Ishikawa (cell line): Measurements from ENCODE around the gene CCSER1.

Experiments used
- CEBPB ChIP-seq: IDR thresholded peaks from 2 replicates; pipeline ENCODE4 v1.6.1; 2012
- CREB1 ChIP-seq: IDR thresholded peaks from 2 replicates; pipeline ENCODE4 v1.6.1; 2012; ENCODE audit warnings: low read depth
- EGR1 ChIP-seq: IDR thresholded peaks from 2 replicates; pipeline ENCODE4 v1.6.1; 2012
- EP300 ChIP-seq: IDR thresholded peaks from 2 replicates; pipeline ENCODE4 v1.6.1; 2012; ENCODE audit warnings: borderline replicate concordance
- FOXM1 ChIP-seq: IDR thresholded peaks from 2 replicates; pipeline ENCODE4 v1.6.1; 2012; ENCODE audit warnings: low read depth, borderline replicate concordance
- MAX ChIP-seq: IDR thresholded peaks from 2 replicates; pipeline ENCODE4 v1.6.1; 2012
- NFIC ChIP-seq: IDR thresholded peaks from 2 replicates; pipeline ENCODE4 v1.6.1; 2012
- RAD21 ChIP-seq: IDR thresholded peaks from 2 replicates; pipeline ENCODE4 v1.6.1; 2012; ENCODE audit warnings: low read depth
- REST ChIP-seq: IDR thresholded peaks from 2 replicates; pipeline ENCODE4 v1.6.1; 2012; ENCODE audit warnings: low read depth, mild to moderate bottlenecking
- TAF1 ChIP-seq: IDR thresholded peaks from 2 replicates; pipeline ENCODE4 v1.6.1; 2012; ENCODE audit warnings: low read depth, mild to moderate bottlenecking
- TCF12 ChIP-seq: IDR thresholded peaks from 2 replicates; pipeline ENCODE4 v1.6.1; 2012; ENCODE audit warnings: low read depth
- TEAD4 ChIP-seq: IDR thresholded peaks from 2 replicates; pipeline ENCODE4 v1.6.1; 2012
- USF1 ChIP-seq: IDR thresholded peaks from 2 replicates; pipeline ENCODE4 v1.6.1; 2012
- YY1 ChIP-seq: IDR thresholded peaks from 2 replicates; pipeline ENCODE4 v1.6.1; 2012; ENCODE audit warnings: low read depth
- ZBTB7A ChIP-seq: IDR thresholded peaks from 2 replicates; pipeline ENCODE4 v1.6.1; 2012; ENCODE audit warnings: low read depth

The CCSER1 gene

DNA sequence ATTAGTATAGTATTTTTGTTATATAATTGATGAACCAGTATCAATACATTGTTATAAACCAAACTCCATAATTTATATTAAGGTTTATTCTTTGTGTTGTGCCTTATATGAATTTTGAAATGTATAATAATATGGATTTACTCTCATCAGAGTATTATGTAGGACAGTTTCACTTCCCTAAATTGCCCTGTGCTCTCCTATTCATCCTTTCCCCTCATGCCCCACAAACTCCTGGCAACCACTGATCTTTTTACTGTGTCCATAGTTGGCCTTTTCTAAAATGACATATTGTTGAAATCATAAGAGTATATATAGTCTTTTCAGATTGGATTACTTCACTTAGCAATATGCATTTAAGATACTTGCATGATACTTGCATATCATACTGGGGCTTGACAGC is 1218.4 kb downstream of the CCSER1 start:
- no peak for TF ChIP-seq RAD21
- TF ChIP-seq EGR1 = no peak
- TF ChIP-seq CREB1 = no peak
- no peak for TF ChIP-seq REST
- TF ChIP-seq USF1 = no peak
- no peak for TF ChIP-seq EP300
- TF ChIP-seq YY1 = no peak
- TF ChIP-seq ZBTB7A = no peak
- TF ChIP-seq MAX = no peak

DNA sequence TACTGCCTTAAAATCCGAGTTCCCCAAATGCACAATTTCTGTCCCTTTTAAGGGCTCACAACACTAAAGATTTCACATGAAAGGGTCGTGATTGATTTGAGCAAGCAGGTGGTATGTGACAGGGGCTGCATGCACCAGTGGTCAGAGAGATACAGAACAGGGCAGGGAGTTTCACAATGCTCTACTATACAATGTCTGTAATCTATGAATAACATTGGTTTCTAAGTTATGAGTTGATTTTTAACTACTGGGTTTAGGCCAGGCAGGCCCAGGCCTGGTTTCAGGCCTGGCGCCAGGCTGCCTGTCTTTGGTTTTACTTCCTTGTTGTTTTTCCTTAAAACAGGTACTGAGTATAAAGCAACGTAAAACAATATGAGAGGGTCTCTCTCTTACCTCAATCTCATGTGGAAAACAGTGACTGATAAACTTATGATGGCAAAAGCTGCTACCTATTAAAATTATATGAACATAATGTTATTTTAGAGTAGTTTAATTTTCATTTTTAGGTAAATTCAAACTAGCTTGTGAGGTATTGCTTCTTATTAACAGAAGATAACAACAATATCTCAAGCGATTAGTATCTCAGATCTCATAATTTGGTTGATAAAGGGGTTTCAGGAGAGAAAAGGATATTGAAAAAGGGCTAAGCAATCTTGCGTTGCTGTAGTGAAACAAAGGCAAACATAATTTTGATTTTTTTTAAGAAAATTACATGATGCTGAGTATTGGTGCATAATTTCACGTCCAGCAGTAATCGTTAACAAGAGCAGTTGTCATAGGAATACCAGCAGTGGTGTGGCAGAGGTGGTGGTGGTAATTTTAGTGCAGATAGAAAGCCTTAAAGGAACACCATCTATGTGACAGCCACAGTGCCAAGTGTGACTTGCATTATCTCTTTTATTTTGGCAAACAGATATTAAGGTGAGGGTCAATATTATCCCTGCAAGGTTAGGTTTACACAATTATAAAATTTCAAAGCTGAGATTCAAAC is 1232.1 kb downstream of the CCSER1 start:
- no peak for TF ChIP-seq REST
- TF ChIP-seq RAD21 = no peak
- no peak for TF ChIP-seq TEAD4
- TF ChIP-seq YY1 = no peak
- no peak for TF ChIP-seq ZBTB7A
- TF ChIP-seq CREB1 = no peak
- no peak for TF ChIP-seq FOXM1
- no peak for TF ChIP-seq MAX
- TF ChIP-seq CEBPB = no peak
- no peak for TF ChIP-seq EP300
- TF ChIP-seq USF1 = no peak
- TF ChIP-seq TAF1 = no peak
- TF ChIP-seq NFIC = no peak
- TF ChIP-seq TCF12 = no peak
- no peak for TF ChIP-seq EGR1

GRCh38 chr4:91362125-91362524 is 1234.9 kb downstream of the CCSER1 start:
- TF ChIP-seq REST (no peak), YY1 (no peak), EGR1 (no peak), EP300 (no peak), ZBTB7A (no peak), CEBPB (no peak)

- TF ChIP-seq TEAD4 = no peak
- no peak for TF ChIP-seq EGR1
- TF ChIP-seq FOXM1 = no peak
- no peak for TF ChIP-seq EP300
- TF ChIP-seq TAF1 = no peak
- no peak for TF ChIP-seq MAX
- TF ChIP-seq YY1 = no peak
- TF ChIP-seq CEBPB = no peak
- no peak for TF ChIP-seq CREB1
Observed at GRCh38 chr4:91366554-91366953, 1239.4 kb downstream of the CCSER1 start.
